ENCODE measurements around the gene E2F6. TPM values are rescaled to one million over a fixed set of nuclear protein-coding genes. Genes with fewer than 3 reads are reported as not detected.

Gene E2F6
- total and polyA plus RNA-seq, 2 experiments from 2014 or later = 11.5 to 15.3 TPM

DNA sequence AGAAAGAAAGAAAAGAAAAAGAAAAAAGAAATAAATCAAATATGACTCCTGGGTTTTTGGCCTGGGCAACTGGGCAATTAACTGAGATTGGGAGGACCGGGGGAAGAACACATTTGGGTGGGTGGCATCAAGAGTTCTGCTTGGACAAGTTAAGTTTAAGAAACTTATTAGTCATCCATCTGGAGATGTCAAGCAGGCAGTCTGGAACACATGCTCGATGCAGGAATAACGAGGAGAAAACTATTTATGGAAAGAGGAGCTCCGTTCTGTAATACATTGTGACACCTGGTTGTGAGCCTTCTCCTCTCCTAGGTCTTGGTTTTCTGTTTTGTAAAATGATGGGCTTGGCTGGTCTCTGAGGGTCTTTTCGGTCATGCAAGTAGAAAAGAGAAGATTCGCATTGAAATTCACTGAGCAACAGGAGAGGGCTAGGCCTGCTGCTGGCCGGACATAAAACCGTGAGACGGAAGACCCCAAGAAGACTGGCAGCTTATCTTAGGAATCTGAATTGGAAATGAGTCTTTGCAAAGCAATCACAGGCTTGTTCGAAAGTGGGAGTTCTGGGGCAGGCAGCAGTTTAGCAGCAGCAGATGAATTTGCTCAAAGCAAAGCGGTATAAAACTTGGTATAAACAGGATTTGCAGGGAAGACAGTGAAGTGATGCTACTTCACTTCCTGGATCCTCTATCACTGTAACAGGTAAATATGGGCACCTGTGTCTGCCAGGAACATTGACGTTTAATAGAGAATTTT, 51.4 kb downstream of the E2F6 start:
- H3K27me3 ChIP-seq (replicated peaks; ENCODE audit: insufficient read depth) = no peaks in the 10 kb centered on the region
- H3K4me2 ChIP-seq (ENCODE audit: unreplicated experiment) = no peak overlapping the region
- H3K9me2 ChIP-seq (ENCODE audit: insufficient read depth) = no peaks in the 10 kb centered on the region
- H3K4me1 ChIP-seq (ENCODE audit: insufficient read depth) = no peaks in the 10 kb centered on the region
- no peaks in the 10 kb centered on the region for H3K79me2 ChIP-seq (ENCODE audit: insufficient read depth)
- no peak overlapping the region for H3K9ac ChIP-seq
- H3K36me3 ChIP-seq (ENCODE audit: low read depth) = no peaks in the 10 kb centered on the region
- H2AFZ ChIP-seq = no peak overlapping the region
- no peaks in the 10 kb centered on the region for H4K20me1 ChIP-seq (ENCODE audit: insufficient read depth)
- H3K4me3 ChIP-seq = no peak overlapping the region
- no peak overlapping the region for H3K27ac ChIP-seq
- TF ChIP-seq EZH2phosphoT487 (IDR thresholded peaks at IDR 0.05; ENCODE audit: insufficient read depth, low read depth) (no peak), EZH2 (IDR thresholded peaks at IDR 0.05; ENCODE audit: insufficient read depth, poor library complexity, severe bottlenecking) (no peak)
- no peaks in the 10 kb centered on the region for H3F3A ChIP-seq (ENCODE audit: insufficient read depth)
- DNase-seq = no peak
- in situ Hi-C loops (cut with MboI) = loop anchor here (10.0 kb wide), 1 partner anchor 190 kb away; no protein-coding TSS in a partner anchor
- WGBS, 2 experiments (ENCODE audit: low coverage in 1 of 2, low lambda C conversion rate in 2 of 2, missing lambda C conversion rate in 2 of 2) = 73 to 74% methylated on average over 12 of the region's 12 CpGs
- H3K9me3 ChIP-seq (ENCODE audit: low read depth) = no peaks in the 10 kb centered on the region

DNA sequence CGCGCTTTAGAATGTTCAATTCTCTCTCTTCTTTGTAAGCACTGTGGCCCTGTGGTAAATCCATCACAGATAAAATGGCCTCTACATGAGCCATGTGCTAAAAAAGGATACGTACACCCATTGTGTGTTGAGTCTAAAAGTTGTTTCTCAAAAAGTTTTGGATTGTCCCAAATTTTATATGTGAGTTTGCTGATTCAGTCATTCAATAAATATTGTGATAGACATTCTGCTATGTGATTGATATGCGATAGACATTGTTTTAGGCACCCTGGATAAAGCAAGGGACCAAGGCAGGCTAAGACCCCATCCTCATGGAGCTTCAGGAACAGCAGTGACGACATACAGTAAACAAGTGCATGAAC, 53.5 kb downstream of the E2F6 start:
- Histone ChIP-seq H3F3A (ENCODE audit: insufficient read depth) (0 out of 2 replicates have a peak, but pooled peaks cover 1% of the 10 kb centered on the region), H3K9me2 (ENCODE audit: insufficient read depth) (no peaks in the 10 kb centered on the region), H3K79me2 (ENCODE audit: insufficient read depth) (no peaks in the 10 kb centered on the region), H3K9ac (no peak overlapping the region), H3K4me3 (no peak overlapping the region), H3K4me1 (ENCODE audit: insufficient read depth) (peaks cover 7% of the 10 kb centered on the region), H3K4me2 (ENCODE audit: unreplicated experiment) (no peak overlapping the region), H2AFZ (0 out of 2 replicates have a peak overlapping the region, but pooled peaks have one; percentile 8), H3K36me3 (ENCODE audit: low read depth) (no peaks in the 10 kb centered on the region), H3K9me3 (ENCODE audit: low read depth) (no peaks in the 10 kb centered on the region), H4K20me1 (ENCODE audit: insufficient read depth) (no peaks in the 10 kb centered on the region), H3K27me3 (replicated peaks; ENCODE audit: insufficient read depth) (no peaks in the 10 kb centered on the region), H3K27ac (no peak overlapping the region)
- TF ChIP-seq EZH2phosphoT487 (IDR thresholded peaks at IDR 0.05; ENCODE audit: insufficient read depth, low read depth) = no peak
- no peak for TF ChIP-seq EZH2 (IDR thresholded peaks at IDR 0.05; ENCODE audit: insufficient read depth, poor library complexity, severe bottlenecking)
- in situ Hi-C loops (cut with MboI) = loop anchor here (10.0 kb wide), 1 partner anchor 188 kb away; no protein-coding TSS in a partner anchor
- DNase-seq = no peak
- 70% methylated on average over 5 of the region's 5 CpGs for WGBS, 2 experiments (ENCODE audit: low coverage in 1 of 2, low lambda C conversion rate in 2 of 2, missing lambda C conversion rate in 2 of 2)

DNA sequence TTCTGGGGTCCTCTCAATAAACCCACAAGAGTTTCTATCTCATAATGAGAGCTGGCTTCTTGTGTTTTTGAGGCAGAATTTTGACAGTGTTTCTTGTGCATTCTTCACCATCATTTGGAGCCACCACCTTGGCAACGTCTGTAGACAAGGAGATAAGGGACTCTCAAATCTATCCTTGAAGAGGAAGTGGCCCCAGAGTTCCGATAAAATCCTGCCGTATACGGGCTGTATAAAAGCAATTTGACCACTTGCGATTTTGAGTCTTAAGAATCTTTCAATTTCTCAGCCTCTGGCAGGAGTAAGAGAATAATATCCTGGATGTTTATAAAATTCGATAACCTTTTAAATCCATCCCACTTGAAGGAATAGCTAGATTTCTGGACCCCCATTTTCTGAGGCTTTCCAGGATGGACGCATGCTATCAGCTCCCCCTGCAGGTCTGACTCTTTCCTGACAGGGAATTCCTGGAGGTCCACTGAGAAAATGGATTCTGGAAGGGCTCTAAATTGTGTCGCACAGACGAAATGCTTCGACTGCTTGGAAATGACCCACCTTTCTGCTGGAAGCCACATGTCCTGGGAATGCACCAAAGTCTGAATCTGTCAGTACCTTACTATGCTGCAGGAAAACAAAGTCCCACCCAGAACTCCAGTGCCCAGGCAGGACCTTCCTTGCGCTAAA, 54.1 kb downstream of the E2F6 start:
- H3K4me1 ChIP-seq (ENCODE audit: insufficient read depth) = peaks cover 7% of the 10 kb centered on the region
- in situ Hi-C loops (cut with MboI) = loop anchor here (10.0 kb wide), 1 partner anchor 187 kb away; no protein-coding TSS in a partner anchor
- peak; percentile 63 for DNase-seq
- no peaks in the 10 kb centered on the region for H3K27me3 ChIP-seq (replicated peaks; ENCODE audit: insufficient read depth)
- H3K4me3 ChIP-seq = no peak overlapping the region
- H4K20me1 ChIP-seq (ENCODE audit: insufficient read depth) = no peaks in the 10 kb centered on the region
- no peak overlapping the region for H3K4me2 ChIP-seq (ENCODE audit: unreplicated experiment)
- no peaks in the 10 kb centered on the region for H3K36me3 ChIP-seq (ENCODE audit: low read depth)
- 0 out of 2 replicates have a peak overlapping the region, but pooled peaks have one; percentile 8 for H2AFZ ChIP-seq
- 56 to 59% methylated on average over 11 of the region's 11 CpGs for WGBS, 2 experiments (ENCODE audit: low coverage in 1 of 2, low lambda C conversion rate in 2 of 2, missing lambda C conversion rate in 2 of 2)
- TF ChIP-seq EZH2phosphoT487 (IDR thresholded peaks at IDR 0.05; ENCODE audit: insufficient read depth, low read depth) (no peak), EZH2 (IDR thresholded peaks at IDR 0.05; ENCODE audit: insufficient read depth, poor library complexity, severe bottlenecking) (no peak)
- no peaks in the 10 kb centered on the region for H3K9me2 ChIP-seq (ENCODE audit: insufficient read depth)
- 0 out of 2 replicates have a peak, but pooled peaks cover 6% of the 10 kb centered on the region for H3F3A ChIP-seq (ENCODE audit: insufficient read depth)
- no peaks in the 10 kb centered on the region for H3K9me3 ChIP-seq (ENCODE audit: low read depth)
- H3K79me2 ChIP-seq (ENCODE audit: insufficient read depth) = no peaks in the 10 kb centered on the region
- no peak overlapping the region for H3K27ac ChIP-seq
- H3K9ac ChIP-seq = no peak overlapping the region

DNA sequence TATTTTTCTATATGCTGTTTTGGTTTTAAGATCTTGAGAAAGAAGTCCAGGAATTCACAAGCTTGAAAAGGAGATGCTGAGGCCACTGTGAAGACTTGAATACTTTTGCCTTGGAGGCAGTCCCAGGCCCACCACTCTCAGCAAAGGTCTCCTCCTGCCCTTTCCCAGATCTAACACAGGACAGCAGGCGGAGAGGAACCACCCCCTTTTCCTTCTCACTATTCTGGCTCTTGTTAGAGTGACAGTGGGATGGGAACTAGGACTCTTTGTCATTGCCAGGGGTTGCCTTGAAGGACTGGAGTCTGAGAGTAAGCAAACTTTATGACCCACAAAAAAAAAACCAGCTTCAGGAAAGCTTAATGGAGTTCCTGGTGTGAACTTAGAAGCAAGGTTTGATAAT, 54.7 kb downstream of the E2F6 start:
- H2AFZ ChIP-seq = no peak overlapping the region

More for the DNA sequence above, 54.7 kb downstream of the E2F6 start:
- Histone ChIP-seq H3K79me2 (ENCODE audit: insufficient read depth) (no peaks in the 10 kb centered on the region), H3F3A (ENCODE audit: insufficient read depth) (0 out of 2 replicates have a peak, but pooled peaks cover 6% of the 10 kb centered on the region), H3K9ac (no peak overlapping the region), H4K20me1 (ENCODE audit: insufficient read depth) (no peaks in the 10 kb centered on the region), H3K36me3 (ENCODE audit: low read depth) (no peaks in the 10 kb centered on the region), H3K9me2 (ENCODE audit: insufficient read depth) (no peaks in the 10 kb centered on the region), H3K4me3 (no peak overlapping the region), H3K27ac (no peak overlapping the region), H3K9me3 (ENCODE audit: low read depth) (no peaks in the 10 kb centered on the region), H3K27me3 (replicated peaks; ENCODE audit: insufficient read depth) (no peaks in the 10 kb centered on the region), H3K4me1 (ENCODE audit: insufficient read depth) (peaks cover 7% of the 10 kb centered on the region), H3K4me2 (ENCODE audit: unreplicated experiment) (no peak overlapping the region)
- no peak for TF ChIP-seq EZH2phosphoT487 (IDR thresholded peaks at IDR 0.05; ENCODE audit: insufficient read depth, low read depth)
- TF ChIP-seq EZH2 (IDR thresholded peaks at IDR 0.05; ENCODE audit: insufficient read depth, poor library complexity, severe bottlenecking) = no peak
- DNase-seq = no peak
- in situ Hi-C loops (cut with MboI) = loop anchor here (10.0 kb wide), 1 partner anchor 186 kb away; no protein-coding TSS in a partner anchor
- WGBS, 2 experiments (ENCODE audit: low coverage in 1 of 2, low lambda C conversion rate in 2 of 2, missing lambda C conversion rate in 2 of 2) = 90 to 96% methylated on average over 1 of the region's 1 CpG
